ENCODE data around the gene BCOR.

Gene BCOR

DNA sequence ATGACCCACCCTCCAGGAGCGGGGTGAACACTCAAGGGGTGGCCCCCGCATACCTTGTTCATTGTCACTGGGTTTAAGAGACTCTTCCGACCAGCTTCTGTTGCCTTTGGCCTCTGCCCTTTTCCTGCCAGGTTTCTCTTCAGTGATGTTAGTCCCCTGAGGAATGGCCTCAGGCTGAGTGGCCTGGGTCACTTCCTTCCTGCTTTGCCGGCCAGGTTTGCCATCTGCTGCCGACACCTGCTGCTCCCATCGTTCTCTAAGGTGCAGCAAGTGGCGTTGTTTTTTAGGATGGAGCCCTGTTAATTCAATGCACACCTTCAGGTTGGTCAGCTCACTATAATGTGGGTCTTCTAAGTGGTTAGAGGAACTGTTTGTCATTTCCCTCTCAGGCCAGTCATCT lies 34.2 kb downstream of the BCOR start:
- DNase-seq (ENCODE audit: low read depth), result no peak

DNA sequence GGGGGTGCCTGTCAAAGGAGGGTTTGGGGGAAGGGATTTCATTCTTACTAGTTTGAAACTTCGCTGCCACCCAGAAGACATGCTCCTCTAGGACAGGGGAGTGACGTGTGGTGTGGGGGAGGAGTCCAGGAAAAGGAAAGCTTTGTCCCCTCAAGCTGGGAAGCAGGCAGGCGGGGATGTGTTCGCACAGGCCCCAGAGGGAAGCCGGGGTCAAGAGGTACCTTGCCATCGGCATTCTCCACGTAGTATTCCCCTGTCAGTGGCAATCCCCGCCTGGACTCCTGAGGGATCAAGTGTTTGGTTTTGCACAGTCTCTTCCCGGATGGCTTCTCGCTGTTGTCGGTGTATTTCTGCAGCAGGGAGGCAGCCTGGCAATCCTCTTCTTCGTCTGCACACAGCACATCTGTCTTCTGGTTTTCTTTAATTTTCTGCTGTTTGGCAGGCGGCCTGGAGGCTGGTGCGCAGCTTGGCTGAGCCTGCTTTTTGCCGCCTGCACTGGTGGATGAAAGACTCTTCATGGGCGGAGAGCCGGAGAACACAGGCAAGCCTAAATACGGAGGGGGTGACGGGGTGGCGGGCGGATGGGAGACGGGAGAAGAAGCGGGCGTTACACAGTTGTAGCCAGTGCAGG lies 35.1 kb downstream of the BCOR start:
- DNase-seq (ENCODE audit: low read depth), result no peak

DNA sequence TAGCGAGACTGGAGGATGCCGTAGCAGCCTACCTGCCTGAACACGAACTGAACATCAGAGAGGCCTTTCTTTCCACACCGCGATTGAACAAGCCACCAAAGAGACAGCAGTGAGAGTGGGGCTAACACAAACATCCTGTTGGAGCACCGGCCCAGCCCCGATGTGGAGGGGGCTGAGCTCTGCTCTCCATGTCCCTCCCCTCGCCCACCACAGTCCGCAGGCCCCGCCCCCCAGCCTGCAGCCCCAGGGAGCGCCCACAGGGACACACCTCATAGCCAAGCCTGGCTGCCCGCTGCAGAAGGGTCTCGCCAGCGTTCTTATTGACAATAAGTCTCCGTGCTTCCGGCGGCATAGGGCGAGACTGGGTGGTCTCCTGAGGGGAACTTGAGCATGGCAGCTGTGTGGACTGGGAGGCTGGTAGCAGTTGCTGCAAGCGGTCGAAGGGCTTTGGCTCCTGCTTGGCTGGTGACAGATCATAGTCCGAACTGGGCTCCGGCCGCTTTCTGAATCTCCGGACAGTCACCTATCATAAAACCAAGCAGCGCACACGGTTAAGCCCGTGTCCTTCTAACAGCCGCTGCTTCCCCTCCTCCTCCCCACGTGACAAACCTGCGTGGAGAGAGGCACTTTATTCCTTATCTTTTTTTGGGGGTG lies 35.8 kb downstream of the BCOR start:
- no peak for DNase-seq (ENCODE audit: low read depth)

DNA sequence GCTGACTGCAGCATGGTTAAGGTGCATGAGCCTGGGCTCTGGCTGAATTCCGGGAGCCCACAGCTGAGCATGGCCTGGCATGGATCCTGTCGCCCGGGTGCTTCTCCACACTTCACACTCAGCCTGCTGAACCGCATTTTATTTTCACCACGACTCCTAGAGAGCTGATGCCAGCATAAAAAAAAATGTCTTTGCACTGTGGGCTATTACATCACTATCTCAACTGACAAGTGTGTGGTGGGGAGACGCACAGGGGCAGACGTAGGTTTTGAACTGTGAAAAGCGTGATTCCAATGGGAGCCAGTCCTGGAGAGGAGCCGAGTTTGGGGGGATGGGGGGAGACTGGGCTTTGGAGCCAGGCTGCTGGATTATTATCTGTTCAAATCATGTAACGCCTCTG lies 36.8 kb downstream of the BCOR start:
- DNase-seq (ENCODE audit: low read depth), result no peak

DNA sequence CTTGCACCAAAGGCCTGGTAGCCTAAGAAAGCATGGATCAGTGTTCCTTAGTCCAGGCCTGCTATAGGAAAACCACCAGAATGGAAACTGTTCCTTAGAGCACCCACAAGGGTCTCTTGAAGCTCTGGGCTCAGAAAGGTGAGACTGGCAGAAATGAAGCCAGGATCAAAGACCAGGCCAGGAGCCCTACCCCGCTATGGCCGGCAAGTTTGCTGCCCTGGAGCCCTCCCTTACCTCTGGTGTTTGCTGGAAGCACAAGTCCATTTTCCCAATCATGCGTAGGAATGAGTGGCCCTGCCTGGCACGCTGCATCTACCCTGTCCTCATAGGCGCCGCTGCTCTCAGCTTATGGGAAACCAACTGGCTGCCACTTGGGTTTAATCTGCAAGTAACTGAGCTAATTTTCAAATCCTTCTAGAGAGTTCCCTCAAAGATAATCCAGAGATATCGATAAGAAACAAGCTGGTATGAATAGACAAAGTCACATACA lies 37.4 kb downstream of the BCOR start:
- no peak for DNase-seq (ENCODE audit: low read depth)

DNA sequence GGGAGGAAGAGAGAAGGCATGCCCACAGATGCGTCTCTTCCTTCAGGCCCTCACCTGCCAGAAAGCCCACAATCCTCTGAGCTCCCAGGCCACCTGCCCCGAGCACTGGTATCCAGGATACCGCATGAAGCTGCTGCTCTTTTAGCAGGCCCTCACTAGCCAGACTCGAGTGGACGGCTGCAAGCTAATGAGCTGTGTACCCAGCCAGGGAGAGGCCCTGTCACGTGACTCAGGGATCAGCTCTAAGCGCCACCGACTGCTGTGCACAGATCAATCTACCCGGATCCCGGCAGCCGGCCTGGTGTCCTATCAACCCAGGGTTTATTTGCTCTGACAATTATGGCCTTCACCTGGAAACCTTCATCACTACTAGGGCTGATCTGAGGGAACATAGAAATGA lies 39.0 kb downstream of the BCOR start:
- DNase-seq (ENCODE audit: low read depth), result no peak

DNA sequence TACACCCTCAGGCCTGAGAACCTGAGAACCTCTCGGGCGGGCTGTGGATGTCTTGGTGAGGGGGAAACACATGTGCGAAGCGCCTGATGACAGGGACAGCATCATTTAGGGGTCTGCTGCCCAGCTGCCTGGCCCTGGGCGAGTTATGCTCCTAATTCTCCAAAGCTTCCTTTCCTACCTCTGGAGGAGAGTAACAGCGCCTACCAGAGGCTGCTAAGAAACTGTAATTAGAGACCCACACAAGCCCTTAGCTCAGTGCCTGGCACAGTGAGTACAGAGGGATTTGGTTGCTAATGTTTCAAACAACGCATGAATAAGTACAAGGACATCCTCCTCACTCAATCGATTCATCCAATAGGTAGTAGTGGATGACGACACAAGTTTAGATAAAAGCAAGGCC lies 40.4 kb downstream of the BCOR start:
- no peak for DNase-seq (ENCODE audit: low read depth)

DNA sequence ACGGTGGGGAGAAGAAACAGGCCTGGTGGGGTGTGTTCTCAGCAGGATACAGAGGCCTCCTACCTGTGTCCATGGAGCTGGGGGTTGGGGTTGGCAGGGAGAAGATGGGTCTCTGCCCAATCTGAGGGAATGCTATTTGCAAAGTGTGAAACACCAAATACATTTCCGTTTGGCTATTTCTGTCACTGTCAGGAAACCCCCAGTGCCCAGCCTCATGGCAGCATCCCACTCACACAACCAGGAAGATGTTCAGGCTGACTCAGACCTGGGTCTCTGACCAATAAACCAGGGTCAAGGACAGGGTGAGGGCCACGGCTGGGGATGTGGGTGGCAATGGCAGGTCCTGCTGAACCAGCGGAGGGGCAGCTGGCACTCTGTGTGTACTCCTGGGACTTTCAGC lies 41.3 kb downstream of the BCOR start:
- no peak for DNase-seq (ENCODE audit: low read depth)

DNA sequence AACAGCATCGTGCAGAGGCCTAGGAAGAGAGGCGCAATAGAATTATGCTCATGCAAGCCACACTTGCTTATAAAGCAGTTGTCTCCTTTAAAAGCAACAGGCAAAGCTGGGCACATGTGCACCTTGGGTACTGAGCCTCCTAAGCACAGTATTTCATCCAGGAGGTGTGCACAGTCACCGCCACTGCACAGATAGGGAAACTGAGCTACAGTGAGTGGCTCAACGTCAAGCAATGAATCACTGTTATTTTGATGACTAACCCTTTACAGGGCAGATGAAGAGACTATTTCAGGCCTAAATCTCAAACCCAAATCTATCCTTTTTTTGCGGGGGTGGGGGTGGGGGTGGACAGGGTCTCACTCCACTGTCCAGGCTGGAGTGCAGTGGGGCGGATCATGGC lies 42.3 kb downstream of the BCOR start:
- no peak for DNase-seq (ENCODE audit: low read depth)

DNA sequence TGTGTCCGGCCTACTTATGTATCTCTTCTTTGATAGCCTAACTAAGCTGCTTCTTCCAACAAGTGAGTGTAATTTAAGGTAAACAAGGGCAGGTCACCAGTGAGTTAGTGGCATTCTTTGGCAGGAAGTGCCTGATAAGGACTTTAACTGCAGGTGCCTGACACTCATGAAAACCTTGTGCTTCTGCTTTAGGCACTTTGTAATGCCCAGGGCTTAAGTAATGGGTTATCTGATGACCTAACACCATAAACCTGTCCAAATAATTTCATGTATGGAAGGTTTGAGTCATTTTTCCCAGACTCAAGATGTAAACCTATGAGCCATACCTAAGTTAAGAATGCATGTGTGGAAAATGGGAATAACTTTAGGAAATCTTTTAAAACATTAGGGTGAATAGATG lies 43.0 kb downstream of the BCOR start:
- DNase-seq (ENCODE audit: low read depth), result no peak

DNA sequence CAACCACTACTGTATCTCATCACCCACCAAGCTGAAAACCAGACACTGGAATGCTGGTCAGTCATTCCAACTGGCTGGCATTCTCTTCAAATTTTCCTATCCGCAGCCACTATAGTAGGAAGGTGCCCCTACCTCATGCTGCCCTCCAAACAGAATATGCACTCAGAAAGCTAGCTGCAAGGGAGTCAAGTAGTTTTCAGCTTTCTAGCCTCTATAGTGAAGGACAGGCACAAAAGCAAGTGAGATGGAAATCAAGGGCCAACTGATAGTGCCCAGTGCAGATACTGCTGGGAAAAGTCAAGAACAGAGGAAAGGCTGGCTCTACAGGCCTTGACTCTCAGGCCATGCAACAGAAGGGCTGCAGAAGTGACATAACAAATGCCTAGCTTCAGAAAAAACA lies 47.2 kb downstream of the BCOR start:
- no peak for DNase-seq (ENCODE audit: low read depth)

DNA sequence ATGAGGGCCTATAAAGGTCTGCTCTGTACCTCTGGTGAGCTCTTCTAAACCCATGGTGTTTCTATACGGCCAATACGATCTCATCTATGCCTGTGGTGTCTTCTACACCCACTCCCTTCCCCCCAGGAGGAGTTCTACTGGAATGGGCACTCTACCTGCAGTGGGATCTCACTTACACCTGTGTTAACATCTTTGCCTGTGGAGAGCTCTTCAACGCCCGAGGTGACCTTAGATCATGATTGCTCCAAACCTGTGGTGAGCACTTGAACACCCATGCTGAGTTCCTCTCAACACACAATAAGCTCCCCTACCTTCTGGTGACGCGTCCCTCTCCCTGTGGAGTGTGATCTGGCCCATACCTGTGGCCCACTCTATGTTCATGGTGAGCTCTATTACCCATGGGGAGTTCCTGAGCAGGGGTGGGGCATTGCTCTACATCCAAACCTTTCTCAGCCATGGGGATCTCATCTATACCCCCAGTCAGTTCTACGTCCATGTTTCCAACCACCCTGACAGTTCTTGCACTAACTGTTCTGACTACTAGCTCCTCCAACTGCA lies 48.6 kb downstream of the BCOR start:
- DNase-seq (ENCODE audit: low read depth), result no peak

DNA sequence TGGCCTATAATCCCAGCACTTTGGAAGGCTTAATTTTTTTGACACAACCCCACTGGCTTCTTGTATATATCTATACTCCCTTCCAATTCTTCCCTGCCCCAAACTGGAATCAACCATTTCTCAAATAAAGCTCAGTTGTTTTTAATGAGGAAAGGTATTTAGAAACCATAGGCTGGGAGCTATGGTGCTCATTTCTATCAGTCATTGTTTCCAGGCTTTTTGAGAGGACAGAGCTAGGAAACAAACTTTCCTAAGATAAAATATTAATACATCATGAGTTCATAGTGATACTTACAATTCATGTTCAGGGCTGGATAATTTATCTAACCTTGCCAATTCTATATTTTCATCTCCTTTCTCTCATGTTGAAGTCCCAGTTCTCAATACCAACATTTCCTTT lies 50.3 kb downstream of the BCOR start:
- DNase-seq (ENCODE audit: low read depth), result no peak

DNA sequence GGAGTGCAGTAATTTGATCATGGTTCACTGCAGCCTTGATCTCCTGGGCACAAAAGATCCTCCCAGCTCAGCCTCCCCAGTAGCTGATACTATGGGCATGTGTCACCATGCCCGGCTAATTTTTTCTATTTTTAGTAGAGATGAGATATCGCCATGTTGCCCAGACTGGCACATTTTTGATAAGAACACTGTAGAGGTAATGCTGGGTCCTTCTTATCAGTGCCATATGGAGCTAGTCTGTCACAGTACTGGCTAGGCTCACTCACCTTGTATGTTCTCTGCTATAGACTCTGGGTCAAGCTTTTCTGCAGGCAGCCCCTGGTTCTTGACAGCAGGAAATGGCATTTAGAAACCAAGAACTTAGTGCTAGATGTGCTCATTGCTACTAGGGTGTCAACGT lies 53.9 kb downstream of the BCOR start:
- DNase-seq (ENCODE audit: low read depth), result no peak

DNA sequence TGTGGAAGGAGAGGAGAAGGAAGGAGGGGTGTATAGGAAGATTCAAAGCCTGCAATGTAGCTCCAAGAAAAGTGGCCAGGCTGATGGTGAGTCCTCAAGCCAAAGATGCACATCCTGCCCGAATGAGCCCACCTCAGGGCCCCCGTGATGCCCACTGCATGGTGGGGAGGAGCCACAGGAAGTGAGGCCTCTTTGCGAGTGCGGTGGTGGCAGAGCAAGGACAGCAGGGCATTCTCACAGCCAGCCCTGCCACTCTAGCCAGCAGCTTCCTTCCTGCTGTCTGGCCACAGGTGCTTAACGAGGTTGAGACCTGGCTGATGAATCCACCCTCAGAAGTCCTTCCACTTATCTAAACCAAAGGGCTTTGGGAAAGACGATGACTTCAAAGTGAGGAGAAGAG lies 55.8 kb downstream of the BCOR start:
- no peak for DNase-seq (ENCODE audit: low read depth)

DNA sequence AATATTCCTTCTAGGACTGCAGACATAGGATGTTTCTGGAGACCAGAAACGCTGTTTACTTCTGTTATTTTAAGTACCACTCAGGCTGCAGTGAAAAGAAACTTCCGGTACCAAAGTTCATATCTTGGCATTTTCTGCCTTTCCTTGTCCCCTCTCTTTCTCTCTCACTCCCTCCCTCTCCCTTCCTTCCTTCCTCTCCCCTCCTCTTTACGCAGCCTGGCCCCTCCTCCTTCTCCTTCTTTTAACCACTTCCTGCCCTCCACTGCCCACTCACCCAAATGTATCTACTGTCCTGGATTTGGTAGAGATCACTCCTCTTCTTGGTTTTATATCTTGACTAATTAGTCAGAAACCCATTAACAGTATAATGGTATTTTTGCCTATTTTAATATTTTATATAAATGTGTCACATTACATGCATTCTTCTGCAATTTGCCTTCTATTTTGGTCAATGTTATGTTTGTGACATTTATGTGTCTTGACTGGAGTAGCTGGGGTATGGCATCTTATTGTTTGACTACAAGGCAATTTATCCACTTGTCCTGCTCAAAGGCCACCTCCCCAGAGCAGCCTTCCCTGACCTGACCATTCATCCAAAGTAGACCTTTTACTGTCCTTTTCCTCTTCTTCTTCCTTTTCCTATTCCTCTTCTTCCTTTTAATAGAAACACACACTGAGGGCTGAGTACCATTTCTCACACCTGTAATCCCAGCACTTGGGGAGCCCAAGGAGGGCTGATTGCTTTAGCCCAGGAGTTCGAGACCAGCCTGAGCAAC lies 56.9 kb downstream of the BCOR start:
- DNase-seq (ENCODE audit: low read depth), result no peak

DNA sequence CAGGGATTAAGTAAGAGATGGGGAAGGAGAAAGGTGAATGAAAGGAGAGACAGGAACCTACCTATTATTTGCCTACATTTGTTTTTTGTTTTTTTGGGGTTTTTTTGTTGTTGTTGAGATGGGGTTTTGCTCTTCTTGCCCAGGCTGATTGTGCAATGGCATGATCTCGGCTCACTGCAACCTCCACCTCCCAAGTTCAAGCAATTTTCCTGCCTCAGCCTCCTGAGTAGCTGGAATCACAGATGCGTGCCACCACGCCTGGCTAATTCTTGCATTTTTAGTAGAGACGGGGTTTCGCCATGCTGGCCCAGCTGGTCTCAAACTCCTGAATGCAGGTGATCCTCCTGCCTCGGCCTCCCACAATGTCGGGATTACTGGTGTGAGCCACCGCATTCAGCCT lies 57.9 kb downstream of the BCOR start:
- no peak for DNase-seq (ENCODE audit: low read depth)

DNA sequence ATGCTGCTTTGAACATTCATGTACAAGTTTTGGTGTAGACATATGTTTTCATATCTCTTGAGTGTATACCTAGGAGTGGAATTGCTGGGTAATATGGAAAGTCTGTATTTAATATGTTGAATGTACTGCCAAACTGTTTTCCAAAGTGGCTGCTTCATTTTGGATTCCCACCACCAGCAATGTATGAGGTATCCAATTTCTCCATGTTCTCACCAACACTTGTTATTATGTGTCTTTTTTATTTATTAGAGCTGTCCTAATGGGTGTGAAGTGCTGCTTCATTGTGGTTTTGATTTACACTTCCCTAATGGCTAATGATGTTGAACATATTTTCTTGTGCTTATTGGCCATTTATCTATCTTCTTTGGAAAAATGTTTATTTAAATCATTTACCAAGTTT lies 60.4 kb downstream of the BCOR start:
- no peak for DNase-seq (ENCODE audit: low read depth)

DNA sequence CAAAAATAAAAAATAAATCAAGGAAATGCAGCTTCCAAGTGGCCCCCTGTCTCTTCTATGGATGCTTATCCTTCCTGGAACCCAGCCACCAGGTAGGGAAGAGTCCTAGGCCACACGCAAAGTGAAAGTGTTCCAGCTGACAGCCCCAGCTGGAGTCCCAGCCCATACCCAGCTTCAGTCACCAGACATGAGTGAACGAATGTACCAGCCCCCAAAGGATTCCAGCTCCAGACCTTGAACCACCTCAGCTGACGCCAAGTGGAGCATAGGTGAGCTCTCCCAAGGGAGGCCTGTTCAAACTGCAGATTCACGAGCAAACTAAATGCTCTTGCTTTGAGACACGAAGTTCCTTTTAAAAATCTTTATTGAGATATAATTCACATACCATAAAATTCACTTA lies 62.0 kb downstream of the BCOR start:
- DNase-seq (ENCODE audit: low read depth), result no peak

DNA sequence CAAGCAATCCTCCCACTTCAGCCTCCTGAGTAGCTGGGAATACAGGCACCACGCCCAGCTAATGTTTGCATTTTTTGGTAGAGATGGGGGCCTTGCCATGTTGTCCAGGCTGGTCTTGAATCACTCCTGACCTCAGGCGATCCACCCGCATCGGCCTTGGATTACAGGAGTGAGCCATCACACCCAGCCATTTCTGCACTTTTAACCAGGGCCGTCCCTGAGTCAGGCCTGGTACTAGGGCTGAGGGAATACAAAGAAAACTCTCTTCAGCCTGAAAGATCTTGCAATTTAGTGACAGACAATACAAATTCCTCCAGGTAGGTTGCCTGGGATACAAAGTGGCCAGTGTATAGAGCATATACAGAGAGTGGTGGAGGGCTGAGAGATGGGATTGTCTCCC lies 65.8 kb downstream of the BCOR start:
- no peak for DNase-seq (ENCODE audit: low read depth)

DNA sequence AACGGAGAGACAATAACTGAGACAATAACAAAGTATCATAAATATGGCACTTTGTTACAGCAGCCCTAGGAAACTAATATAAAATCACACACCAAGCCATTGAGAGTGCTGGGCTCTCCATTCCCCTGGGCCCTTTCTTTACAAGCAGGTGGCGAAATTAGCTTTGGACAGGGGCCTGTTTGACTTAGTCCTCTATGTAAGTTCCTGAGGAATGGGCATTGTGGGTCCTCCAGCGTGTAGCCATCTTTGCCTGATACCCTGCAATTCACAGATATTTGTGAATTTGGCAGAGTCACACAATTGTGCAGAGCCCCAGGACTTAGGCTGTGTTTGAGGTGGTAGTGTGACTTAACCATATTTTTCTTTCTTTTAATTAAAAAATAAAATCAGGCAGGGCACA lies 67.6 kb downstream of the BCOR start:
- DNase-seq (ENCODE audit: low read depth), result no peak

DNA sequence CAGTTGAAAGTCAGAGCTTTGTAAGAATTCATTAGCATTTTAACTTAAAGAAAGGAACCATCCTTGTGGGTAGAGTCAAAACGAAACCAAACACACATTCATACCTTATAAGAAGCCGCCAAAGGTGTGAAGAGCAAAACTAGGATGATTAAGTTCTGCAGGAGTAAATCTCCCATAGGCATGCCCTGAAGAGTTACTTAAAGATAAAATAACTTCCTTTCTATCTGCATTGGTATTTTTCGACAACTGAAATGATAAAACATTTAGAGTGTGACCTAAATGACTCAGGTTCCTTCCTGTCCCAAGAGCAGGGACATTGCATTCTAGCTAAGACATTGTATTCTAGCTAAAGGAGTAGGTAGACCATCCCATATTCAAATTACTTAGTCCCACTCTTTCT lies 75.3 kb downstream of the BCOR start:
- no peak for DNase-seq (ENCODE audit: low read depth)

DNA sequence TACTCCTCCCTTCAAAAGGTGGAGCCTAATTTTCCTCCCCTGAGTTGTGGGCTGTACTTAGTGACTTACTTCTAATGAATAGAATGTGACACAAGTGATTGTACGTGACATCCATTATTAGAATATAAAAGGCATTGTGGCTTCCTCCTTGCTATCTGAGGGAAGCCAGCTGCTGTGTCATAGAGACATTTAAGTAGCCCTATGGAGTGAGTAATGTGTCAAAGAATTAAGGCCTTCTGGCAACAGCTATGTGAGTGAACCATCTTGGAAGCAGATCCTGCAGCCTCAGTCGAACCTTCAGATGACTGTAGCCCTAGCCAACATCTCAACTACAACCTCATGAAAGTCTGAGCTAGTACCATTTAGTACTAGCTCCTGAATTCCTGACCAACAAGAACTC lies 76.1 kb downstream of the BCOR start:
- DNase-seq (ENCODE audit: low read depth), result no peak

Measured in activated T-cell treated with anti-CD3 and anti-CD28 coated beads for 24 hours (primary cell).